Fibroblast of lung (primary cell): ENCODE results near the gene ACOT8. TPM values are rescaled to one million over a fixed set of nuclear protein-coding genes. Genes with fewer than 3 reads are reported as not detected.

Source experiments
- DNase-seq, 2 donors: peaks; one replicate each; pipeline versions ENCODE4 v3.0.0 to v3.0.0-alpha.2; 2010; ENCODE audit warnings: low read depth in 2 of 2
- H2AFZ ChIP-seq: 2 replicates; pipeline ENCODE4 v1.5.1; 2012; ENCODE audit warnings: low read length, control low read depth, inconsistent platforms
- H3K27ac ChIP-seq: 2 replicates; pipeline ENCODE4 v1.5.1; 2011; ENCODE audit warnings: low read length, control low read depth; ENCODE audit not compliant: insufficient read depth
- H3K27me3 ChIP-seq: 2 replicates; pipeline ENCODE4 v1.5.1; 2011; ENCODE audit warnings: mild to moderate bottlenecking, low read length; ENCODE audit not compliant: control insufficient read depth, insufficient read depth
- H3K36me3 ChIP-seq: 2 replicates; pipeline ENCODE4 v1.5.1; 2011; ENCODE audit warnings: low read length; ENCODE audit not compliant: control insufficient read depth, insufficient read depth
- H3K4me1 ChIP-seq: 2 replicates; pipeline ENCODE4 v1.5.1; 2011; ENCODE audit warnings: low read length; ENCODE audit not compliant: control insufficient read depth, insufficient read depth; ENCODE audit errors: extremely low read depth
- H3K4me2 ChIP-seq: 2 replicates; pipeline ENCODE4 v1.5.1; 2011; ENCODE audit warnings: low read length, control low read depth; ENCODE audit not compliant: insufficient read depth; ENCODE audit errors: extremely low read depth
- H3K4me3 ChIP-seq, 4 experiments: fragments of 200-600 bp in 1 of 4; sonication (generic) in 1 of 4; replicated peaks in 1 of 4; 2 replicates each; pipeline ENCODE4 v1.5.1; 2011 to 2016; ENCODE audit warnings: low read length in 4 of 4, low read depth in 3 of 4, mild to moderate bottlenecking in 3 of 4, control low read depth in 2 of 4, inconsistent platforms in 1 of 4, mixed read lengths in 1 of 4; ENCODE audit not compliant: insufficient read depth in 1 of 4; ENCODE audit errors: control extremely low read depth in 1 of 4
- H3K79me2 ChIP-seq: 2 replicates; pipeline ENCODE4 v1.5.1; 2012; ENCODE audit warnings: mild to moderate bottlenecking, low read length, inconsistent platforms; ENCODE audit not compliant: control insufficient read depth, insufficient read depth
- H3K9ac ChIP-seq: 2 replicates; pipeline ENCODE4 v1.5.1; 2011; ENCODE audit warnings: mild to moderate bottlenecking, low read length, control low read depth; ENCODE audit not compliant: insufficient read depth
- H3K9me3 ChIP-seq: 2 replicates; pipeline ENCODE4 v1.5.1; 2012; ENCODE audit warnings: low read depth, low read length; ENCODE audit not compliant: control insufficient read depth, insufficient read depth
- H4K20me1 ChIP-seq: 2 replicates; pipeline ENCODE4 v1.5.1; 2011; ENCODE audit warnings: low read length; ENCODE audit not compliant: control insufficient read depth, insufficient read depth; ENCODE audit errors: extremely low read depth
- CTCF ChIP-seq, 2 donors: IDR thresholded peaks in 1 of 2; conservative IDR thresholded peaks in 1 of 2; 1 replicate in 1 of 2; 2 replicates in 1 of 2; pipeline ENCODE4 v1.5.1; 2011 to 2012; ENCODE audit warnings: low read length in 2 of 2, control low read depth in 1 of 2, inconsistent platforms in 1 of 2, low read depth in 1 of 2, mild to moderate bottlenecking in 1 of 2
- EZH2 ChIP-seq: IDR thresholded peaks from 2 replicates; pipeline ENCODE4 v1.5.1; 2012; ENCODE audit warnings: low read length, control low read depth, mild to moderate bottlenecking; ENCODE audit errors: missing control alignments
- polyA plus RNA-seq, 2 donors: library from polyadenylated mRNA; depleted of rRNA in 1 of 2; stranded (reverse) in 1 of 2; unstranded in 1 of 2; fragments of >200 nt; gene quantifications; 2 replicates each; pipeline ENCODE4 v1.2.1, GENCODE V29; 2011 to 2012; ENCODE audit warnings: missing spikeins in 1 of 2
- total RNA-seq: library from RNA; depleted of rRNA; stranded (reverse); fragments of >200 nt; gene quantifications from 2 replicates; pipeline ENCODE4 v1.2.1, GENCODE V29; 2014

ACOT8 gene
- total and polyA plus RNA-seq, 2 donors (not counting 1 experiment from before 2014, with no cell fraction given), result 18.0 to 44.4 TPM

DNA sequence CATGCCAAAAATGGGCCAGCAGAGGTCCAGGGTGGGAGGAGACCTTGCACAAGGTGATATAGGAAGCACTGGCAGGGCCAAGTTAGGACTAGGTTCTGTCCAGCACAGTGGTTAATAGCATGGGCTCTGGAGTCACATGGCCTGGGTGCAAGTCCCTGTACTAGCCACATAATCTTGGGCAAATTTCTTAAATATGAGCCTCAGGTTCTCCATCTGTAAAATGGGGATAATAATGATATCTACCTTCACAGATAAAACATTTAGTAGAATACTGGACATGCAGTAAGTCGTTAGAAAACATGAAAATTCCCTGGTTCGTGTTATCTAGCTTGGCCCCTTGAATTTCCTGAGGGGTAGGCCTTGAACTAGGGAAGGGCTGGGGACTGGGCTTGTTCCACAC lies 40.1 kb upstream of the ACOT8 start:
- H3K4me1 ChIP-seq, result peaks cover 7% of the 10 kb centered on the region
- H2AFZ ChIP-seq, result no peak overlapping the region
- no peaks in the 10 kb centered on the region for H3K9me3 ChIP-seq
- H4K20me1 ChIP-seq, result no peaks in the 10 kb centered on the region
- no peak overlapping the region for H3K4me2 ChIP-seq
- H3K27ac ChIP-seq, result no peak overlapping the region
- TF ChIP-seq CTCF (conservative IDR thresholded peaks at IDR 0.05 in 1 of 2, IDR thresholded peaks at IDR 0.05 in 1 of 2; ENCODE audit: low read depth in 1 of 2, low read length in 2 of 2) (no peak), EZH2 (no peak)
- DNase-seq, result no peak
- peaks cover 33% of the 10 kb centered on the region for H3K36me3 ChIP-seq
- peaks cover 5% of the 10 kb centered on the region for H3K79me2 ChIP-seq
- no peak overlapping the region for H3K9ac ChIP-seq
- no peak overlapping the region for H3K4me3 ChIP-seq
- H3K27me3 ChIP-seq, result no peaks in the 10 kb centered on the region

DNA sequence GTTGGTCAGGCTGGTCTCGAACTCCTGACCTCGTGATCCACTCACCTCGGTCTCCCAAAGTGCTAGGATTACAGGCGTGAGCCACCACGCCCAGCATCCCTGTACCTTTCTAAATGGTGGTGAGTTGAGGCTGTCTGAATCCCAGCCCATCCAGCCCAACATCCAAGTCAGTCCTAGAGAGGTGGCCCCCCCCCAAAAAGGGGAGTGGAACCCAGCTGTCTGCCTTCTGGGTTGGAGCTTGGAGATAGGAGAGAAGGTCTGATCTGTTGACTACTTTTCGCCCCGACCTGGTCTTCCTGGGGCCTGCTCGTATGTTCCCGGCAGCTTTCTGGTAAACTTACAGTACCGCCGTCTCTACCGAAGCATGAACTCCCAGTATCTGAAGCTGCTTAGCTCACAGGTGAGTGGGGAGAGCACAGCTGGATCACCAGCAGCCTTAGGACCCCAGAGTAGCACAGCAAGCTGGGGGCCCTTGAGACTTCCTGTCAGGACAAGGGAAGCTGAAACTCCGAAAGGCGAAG lies 39.5 kb upstream of the ACOT8 start:
- H3K4me1 ChIP-seq, result peaks cover 8% of the 10 kb centered on the region
- no peaks in the 10 kb centered on the region for H3K27me3 ChIP-seq
- no peak for DNase-seq
- no peak overlapping the region for H3K4me2 ChIP-seq
- no peak for TF ChIP-seq EZH2
- no peak for TF ChIP-seq CTCF (conservative IDR thresholded peaks at IDR 0.05 in 1 of 2, IDR thresholded peaks at IDR 0.05 in 1 of 2; ENCODE audit: low read depth in 1 of 2, low read length in 2 of 2)
- H3K79me2 ChIP-seq, result peaks cover 8% of the 10 kb centered on the region
- no peaks in the 10 kb centered on the region for H3K9me3 ChIP-seq
- no peak overlapping the region for H3K27ac ChIP-seq
- H3K4me3 ChIP-seq, result no peak overlapping the region
- H4K20me1 ChIP-seq, result no peaks in the 10 kb centered on the region
- no peak overlapping the region for H3K9ac ChIP-seq
- peaks cover 32% of the 10 kb centered on the region for H3K36me3 ChIP-seq
- H2AFZ ChIP-seq, result no peak overlapping the region

DNA sequence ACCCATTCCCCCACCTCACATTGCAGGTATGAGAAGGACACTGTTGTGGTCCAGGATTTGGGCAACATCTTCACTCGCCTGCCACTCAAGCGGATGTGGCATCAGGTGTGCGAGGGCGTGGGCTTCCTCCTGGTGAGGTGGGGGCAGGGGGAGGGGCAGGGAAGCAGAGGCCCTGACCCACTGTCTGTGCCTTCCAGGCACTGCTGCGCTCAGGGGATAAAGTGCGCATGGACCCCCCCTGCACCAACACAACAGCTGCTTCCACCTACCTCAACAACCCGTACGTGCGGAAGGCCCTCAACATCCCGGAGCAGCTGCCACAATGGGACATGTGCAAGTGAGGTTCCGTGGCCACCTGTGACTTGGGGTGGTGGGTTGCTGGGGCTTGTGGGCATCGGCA lies 37.6 kb upstream of the ACOT8 start:
- Histone ChIP-seq H3K79me2 (peaks cover 11% of the 10 kb centered on the region), H3K27me3 (no peaks in the 10 kb centered on the region), H3K9ac (no peak overlapping the region), H3K9me3 (no peaks in the 10 kb centered on the region), H4K20me1 (no peaks in the 10 kb centered on the region), H3K4me1 (peaks cover 8% of the 10 kb centered on the region), H3K27ac (no peak overlapping the region), H3K4me2 (no peak overlapping the region), H3K36me3 (peaks cover 29% of the 10 kb centered on the region), H3K4me3 (no peak overlapping the region), H2AFZ (no peak overlapping the region)
- TF ChIP-seq EZH2 (no peak), CTCF (conservative IDR thresholded peaks at IDR 0.05 in 1 of 2, IDR thresholded peaks at IDR 0.05 in 1 of 2; ENCODE audit: low read depth in 1 of 2, low read length in 2 of 2) (no peak)
- DNase-seq, result no peak
